GM19023 (cell line): Measurements from ENCODE around the gene DNPEP.

ENCODE experiments used
- ATAC-seq: cut with Tn5 transposase; IDR thresholded peaks from one replicate; pipeline ENCODE4 v1.9.1; 2021; ENCODE audit warnings: mild to moderate bottlenecking, moderate library complexity; ENCODE audit not compliant: unreplicated experiment

The DNPEP gene

DNA sequence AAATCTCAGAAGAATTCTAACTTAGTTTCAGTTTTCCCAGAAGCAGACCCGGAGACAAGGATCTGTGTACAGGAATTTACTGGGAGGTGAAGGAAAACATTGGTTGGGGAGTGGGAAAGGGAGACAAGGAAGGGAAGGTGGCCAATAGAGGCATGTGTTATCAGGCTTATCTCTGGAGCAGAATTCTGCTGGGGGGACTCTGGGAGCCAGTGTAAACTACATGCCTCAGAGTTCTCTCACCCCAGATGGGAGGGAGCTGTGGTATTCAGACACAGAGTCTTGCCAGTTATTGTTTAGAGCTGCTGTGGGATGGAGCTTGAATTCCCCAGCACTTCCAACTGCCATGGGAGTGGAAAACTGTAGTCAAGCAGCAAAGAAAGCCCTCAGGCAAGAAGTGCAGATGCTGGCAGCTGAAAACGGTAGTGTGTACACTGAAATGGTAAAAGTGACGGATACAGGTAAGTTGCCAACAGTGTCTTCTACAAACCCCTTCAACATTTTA is 19.0 kb downstream of the DNPEP start:
- ATAC-seq: no peak

DNA sequence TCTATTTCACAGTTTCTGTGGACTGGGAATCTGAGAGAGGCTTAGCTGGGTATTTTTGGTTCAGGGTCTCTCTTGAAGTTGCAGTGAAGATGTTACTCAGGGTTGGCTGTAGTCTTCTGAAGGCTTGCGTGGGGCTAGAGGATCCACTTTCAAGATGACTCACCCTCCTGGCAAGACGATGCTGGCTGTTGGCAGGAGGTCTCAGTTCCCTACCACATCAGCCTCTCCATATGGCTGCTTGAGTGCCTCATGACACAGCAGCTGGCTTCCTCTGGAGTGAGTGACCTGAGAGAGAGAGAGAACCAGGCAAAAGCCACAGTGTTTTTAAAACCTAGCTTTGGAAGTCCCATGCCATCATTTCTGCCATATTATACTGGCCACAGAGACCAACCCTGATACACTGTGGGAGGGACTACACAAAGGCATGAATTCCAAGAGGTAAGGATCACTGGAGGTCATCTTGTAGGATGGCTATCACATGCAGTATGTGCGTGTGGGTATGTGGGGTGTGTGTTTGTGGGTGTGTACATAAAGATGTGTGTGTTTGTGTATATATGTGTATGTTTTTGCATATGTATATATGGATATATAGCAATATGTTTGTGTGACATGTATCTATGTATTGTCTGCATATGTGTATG is 25.1 kb downstream of the DNPEP start:
- ATAC-seq: peak; percentile 83

DNA sequence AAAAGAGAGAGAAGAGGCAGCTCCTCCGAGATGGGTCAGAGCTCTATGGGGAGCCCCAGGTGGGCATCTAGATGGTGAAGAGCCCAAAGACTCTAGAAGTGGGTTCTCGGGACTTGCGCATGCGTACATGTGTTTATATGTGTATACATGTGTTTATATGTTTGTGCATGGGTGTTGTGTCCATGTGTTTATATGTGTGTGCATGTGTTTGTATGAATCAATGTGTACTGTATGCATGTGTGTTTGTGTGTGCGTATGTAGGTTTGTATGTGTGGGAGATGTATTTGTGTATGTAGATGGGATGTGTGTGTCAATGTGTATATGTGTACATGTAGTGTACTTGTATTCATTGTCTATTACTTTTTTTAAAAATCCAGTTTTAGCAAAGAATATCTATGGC is 25.6 kb downstream of the DNPEP start:
- ATAC-seq: no peak

DNA sequence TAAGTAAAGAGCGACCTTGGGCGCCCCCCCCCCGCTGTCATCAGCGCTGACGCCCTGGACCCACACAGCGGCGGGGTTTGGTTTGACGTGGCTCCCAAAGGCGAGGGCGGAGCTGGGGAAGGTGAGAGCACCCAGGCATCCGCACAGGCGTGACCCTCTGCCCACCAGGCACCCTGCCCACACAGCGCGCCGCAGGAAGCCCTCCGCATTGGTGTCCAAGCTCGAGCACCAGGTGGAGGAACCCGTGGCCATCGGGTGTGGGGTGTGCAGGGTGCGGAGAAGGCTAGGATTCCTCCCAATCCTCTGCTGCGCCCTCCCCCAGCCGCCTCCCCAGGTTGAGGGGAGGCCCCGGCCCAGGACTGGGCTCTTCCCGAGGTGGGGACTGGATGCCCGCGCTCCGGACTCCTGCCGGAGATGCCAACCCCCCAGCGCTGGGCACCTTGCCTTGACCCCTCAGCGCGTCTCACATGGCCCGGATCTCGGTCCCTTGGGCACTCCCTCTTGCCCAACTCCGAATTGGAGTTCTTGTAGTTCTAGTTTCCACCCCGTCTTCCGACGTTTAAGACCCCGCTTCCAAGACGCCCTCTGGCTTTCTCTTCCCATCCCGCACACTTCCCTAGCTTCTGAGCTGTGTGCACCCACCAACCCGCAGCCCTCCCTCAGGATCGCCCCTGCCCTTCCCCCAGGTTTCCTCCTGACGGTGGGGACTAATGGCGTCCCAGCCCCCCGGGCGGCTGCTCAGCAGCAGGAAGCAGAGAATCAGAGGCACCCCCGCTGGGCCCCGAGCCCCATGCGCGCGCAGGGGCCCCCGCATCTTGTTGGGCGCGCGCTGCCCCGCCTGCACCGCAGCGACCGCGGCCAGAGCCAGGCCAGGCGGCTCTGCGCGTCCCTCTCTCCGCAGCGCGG is 29.3 kb downstream of the DNPEP start:
- no peak for ATAC-seq

DNA sequence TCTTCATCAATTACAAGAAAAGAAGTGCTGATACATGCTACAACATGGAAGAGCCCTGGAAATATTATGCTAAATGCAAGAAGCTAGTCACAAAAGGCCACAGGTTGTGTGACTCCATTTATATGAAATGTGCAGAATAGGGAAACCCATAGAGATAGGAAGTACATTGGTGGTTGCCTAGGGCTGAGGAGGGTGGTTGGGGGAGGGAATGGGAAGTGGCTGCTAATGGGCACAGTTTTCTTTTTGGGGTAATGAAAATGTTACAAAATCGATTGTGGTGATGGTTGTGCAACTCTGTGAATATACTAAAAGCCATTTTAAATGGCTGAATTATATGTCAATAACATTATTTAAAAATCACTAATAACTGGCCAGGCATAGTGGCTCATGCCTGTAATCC is 30.9 kb downstream of the DNPEP start:
- ATAC-seq: no peak

DNA sequence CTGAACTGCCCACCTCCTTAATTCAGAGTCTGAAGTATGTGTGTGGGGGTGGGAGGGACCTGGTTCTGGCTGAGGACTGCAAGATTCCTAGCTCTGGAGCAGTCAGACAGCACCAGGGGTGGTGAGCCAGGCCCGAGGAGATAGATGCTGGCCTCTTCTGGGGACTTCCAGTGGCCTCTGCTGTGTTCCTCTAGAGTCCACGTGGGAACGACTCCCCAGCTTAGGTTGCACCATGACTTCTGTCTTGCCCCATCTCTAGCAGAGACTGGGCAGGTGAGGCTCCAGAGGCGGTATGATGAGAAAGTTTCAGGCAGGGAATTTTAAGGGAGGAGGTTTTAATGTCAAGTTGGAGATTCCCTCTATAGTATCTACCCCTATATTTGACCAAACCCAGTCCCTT is 33.1 kb downstream of the DNPEP start:
- ATAC-seq: no peak

DNA sequence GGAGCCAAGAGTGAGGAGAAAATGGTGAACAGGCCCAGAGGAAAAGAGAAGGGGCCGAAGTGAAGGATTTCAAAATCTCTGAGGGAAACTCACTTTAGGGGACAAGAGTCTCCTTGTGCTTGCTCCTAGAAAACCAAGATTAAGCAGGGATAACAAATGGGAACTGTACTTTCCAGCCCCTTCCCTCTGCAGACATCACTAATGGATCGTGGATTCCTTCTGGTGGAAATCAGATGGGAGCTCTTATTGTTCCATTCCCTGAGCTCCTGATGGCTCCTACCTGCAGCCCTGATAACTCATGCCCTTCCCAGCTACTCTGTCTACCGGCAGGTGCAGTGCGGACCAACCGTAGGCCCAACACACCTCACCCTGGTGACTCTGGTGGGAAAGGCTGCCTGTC is 34.6 kb downstream of the DNPEP start:
- ATAC-seq: no peak

DNA sequence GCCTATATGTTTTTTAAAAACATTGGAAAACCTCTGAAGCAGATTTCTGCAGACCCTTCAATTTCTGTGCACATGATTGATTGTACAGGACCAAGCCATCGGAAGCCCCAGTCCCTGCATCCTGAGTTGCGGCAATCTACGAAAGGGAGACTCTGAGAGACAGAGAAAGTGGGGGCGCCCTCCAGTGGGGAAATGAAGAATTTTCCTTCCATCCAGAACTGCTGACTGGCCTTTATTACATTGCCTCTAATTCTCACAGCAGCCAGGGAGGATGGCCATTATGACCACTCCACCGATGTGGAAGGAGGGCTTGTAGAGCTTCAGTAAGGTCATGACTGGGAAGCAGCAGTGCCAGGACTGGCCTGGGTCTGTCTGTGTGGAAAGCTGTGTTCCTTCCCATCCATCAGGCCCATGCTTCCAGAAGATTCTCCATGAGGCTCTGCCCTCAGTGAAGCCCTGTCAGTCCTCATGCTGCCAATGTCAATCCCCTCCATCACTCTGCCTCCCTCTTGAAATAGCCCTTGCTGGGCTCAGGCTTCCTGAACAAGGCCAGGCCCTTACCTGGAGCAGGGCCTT is 35.2 kb downstream of the DNPEP start:
- ATAC-seq: peak; percentile 57

DNA sequence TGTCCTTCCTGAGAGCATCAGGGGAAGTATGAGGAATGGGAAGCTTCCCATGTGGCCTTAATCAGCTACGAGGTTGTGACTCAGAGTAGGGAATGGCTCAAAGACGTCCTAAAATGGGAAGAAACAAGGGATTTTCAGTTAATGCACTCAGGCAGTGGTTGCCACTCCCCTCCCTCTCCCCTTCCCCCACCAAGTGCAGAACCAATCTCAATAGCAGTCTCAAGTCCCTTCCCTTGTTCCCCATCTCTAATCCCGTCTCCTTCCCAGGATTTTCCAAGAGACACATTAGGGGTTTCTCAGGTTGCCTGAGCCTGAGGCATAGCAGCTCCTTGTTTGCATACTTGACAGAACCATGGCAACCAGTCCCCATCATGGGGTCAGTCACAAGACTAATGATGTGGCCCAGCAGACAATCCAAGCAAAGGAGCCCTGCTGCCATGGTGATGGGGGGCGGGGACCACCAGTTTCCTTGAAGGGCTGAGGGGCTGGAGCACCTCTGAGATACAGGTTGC is 36.9 kb downstream of the DNPEP start:
- ATAC-seq: no peak

DNA sequence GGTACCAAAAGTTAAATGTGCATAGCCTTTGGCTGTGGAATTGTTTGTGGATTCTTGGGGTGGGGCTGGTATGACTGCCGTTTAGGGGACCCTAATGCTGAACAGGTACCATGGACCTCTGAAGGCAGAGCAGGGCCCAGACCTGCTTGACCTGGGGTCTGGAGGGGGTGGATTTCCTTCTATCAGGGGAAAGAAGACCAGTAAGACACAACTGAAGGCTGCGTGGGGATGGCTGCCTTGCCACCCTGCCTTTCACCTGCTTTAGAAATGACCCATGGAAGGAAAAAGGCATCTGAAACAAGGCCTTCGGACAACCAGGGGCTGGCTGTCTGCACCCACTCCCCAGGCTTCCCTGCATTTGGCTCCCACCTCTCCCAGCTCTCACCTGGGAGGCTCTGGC is 37.5 kb downstream of the DNPEP start:
- ATAC-seq: no peak

DNA sequence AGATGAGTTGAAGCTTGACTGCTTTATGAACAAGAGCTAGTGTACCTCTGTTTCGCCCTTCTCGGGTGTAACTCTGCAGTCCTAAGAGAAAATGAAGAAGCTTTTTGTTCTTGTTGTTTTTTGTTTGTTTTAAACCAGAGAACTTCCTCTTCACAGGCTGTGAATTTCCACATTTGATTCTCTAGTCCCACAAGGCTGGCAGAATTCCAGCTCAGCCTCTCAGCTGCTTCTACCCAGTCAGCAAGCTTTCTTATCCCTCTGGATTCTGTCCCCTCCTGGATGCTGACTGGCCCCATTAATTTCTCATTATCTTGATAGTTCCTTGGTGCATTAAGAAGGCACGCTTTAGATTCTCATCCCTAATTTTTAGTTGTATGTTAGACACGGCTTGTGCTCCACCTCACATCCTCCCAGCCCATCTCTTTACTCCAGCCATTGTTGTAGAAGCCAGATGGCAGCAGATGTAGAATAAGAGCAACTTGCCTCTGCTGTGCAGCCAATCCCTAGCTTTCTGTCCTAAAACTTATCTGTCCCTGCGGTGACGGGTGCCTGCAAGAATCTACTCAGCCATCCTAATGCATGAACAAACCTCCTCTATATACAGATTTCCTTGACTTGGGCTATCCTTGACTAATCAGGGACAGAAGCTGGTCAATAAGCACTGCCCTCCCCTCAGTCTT is 42.8 kb downstream of the DNPEP start:
- no peak for ATAC-seq

DNA sequence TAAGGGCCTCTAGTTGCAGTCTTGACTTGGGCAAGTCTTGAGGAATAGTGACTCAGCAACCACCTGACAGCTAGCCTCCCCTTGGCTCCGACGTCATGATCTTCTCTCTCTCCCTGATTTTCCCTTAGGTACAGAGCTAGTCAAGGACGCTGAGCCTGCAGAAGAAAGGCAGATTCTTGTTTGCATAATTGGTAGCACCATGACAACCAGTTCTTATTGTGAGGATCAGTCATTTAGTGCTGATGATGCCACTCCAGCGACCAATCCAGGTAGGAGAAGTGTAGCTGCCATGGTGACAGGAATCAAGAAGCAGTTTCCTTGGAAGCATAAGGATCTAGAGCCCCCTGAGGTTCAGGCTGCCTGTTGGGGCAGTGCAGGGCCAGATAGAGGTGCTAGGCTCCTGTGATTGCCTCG is 52.3 kb downstream of the DNPEP start:
- no peak for ATAC-seq

DNA sequence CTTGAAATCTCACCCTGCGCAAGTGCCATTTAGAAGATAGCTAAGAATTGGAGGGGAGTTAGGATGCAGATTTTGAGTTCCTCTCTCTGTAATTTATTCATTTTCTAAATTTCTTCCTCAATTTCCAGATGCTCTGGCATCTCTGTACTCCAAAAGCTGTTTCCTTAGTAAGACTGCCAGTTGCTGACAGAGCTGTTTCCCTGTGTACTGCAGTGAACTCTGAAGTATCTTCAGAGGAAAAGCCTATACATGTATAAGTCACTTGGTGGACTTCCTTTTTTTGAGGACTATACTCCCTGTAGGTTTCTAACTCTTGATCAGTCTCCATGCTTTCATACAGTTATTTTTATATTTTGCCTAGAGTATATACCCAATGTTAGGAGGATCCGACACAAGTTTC is 53.6 kb downstream of the DNPEP start:
- ATAC-seq: no peak

DNA sequence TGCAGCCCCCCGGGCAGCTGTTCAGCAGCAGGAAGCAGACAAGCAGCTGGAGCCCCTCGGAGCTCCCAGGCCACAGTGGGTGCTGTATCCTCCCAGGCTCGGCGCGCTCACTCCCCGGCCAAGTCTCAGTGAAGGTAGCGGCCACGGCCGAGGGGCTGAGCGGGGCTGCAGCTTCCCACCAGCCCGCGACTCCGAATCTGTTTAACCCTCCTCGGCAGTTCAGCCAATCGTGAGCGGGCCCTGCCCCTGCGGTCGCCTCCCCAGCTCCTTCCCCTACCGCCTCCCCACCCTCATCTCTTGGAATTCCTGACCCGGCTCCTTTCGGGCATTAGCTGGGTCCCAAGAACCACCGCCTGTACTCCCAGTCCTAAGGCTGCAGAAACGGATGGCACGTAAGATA is 55.2 kb downstream of the DNPEP start, which contains the start of gene RESP18:
Gene RESP18 (minus strand): TSS at position 203 of the 400 bp plus-strand sequence.
- no peak for ATAC-seq

DNA sequence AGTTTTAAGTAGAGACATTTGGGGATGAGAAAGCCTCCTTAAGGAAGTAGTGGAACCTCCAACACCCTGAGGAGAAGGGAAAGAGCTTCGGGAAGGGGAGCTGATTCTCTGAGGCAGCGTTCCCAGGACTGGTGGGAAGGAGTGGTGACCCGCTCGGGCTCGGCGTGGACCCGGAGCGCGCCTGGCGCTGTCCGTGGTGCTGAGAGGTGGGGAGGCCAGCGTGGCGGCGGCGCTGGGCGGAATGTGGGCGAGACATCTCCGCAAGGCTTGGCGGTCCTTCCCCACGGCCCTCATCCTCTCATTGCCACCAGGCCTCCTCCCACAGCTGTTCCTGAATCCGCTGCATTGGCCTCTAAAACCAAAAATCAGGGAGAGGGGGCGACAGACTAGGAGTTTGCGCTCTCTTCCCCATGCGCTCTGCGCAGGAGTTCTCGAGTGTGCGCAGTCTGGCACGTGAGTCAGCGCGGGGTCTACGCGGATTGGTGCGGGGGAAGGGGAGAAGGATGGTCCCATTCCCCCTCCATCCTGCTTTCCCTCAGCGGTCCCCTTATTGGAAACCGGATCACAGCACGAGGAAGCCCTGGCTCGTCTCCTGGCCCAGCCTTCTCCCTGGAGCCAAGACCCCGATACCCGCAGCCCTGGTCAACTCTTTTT is 56.0 kb downstream of the DNPEP start:
- ATAC-seq: no peak

DNA sequence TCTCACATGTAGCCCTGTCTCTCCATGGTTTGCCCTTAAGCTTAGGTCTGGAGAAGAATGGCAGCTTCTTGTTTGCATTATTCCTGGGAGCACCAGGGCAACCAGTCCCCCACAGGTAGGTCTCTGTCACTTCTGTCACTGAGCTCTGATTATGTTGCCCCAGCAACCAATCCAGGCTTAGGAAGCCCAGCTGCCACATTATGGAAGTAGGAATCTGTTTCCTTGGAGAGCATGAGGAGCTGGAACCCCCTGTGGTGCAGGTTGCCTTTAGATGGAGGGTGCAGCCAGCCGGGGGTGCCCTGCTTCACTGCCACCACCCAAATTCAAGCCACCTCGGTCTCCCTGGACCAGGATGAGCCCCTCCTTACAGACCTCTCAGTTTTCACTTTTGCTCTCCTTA is 60.0 kb downstream of the DNPEP start:
- no peak for ATAC-seq

DNA sequence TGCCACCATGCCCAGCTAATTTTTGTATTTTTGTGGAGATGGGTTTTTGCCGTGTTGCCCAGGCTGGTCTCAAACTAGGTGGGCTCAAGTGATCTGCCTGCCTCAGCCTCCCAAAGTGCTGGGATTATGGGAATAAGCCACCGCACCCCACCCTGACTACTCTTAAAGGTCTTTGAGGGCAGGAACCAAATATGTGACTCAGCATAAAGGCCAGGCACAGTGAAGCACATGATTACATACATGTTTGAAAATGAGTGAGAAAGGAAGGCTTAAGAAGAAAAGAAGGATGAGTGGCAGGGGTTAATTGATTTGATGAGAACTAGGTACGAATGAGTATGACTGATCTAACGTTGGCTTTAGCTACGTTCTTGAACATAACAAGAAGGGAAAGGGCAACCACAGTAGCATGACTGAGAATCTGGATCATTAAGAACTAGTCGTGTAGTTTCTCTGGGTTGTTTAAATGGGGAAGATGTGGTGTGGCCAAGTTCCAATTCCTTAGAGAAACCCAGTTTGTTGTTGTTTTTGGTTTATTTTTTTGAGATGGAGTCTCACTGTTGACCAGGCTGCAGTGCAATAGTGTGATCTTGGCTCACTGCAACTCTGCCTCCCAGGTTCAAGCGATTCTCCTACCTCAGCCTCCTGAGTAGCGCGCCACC is 61.9 kb downstream of the DNPEP start:
- no peak for ATAC-seq

DNA sequence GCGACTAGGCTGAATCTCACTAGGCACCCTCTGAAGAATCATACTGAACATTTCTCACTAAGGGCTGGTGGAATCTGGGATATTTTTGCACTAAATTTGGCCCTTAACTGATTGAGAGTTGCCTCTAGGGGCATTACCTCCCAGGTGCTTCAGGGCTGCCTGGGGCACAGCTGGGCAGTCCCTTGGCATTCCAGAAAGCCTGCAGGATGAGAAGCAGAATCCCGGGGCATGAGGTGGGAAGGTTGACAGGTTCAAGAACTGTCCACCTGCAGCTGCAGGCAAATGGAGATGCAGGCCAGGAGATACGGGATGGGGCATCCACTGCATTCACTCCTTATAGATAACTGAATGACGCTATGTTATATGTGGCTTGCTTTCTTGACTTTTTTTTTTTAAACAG is 62.6 kb downstream of the DNPEP start:
- no peak for ATAC-seq

DNA sequence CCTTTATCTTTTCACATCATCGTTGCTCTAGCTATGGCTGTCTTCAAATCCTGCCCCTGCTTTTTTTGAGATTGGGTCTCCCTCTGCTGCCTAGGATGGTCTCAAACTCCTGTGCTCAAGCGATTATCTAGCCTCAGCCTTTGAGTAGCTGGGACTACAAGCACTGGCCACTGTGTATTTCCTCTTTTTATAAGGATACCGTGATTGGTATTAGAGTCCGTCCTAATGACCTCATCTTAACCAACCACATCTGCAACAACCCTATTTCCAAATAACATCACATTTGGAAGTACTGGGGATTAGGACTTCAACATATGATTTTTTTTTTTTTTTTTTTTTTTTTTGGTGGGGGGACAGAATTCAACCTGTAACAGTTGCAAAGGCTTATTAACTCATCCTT is 64.3 kb downstream of the DNPEP start:
- ATAC-seq: no peak
